Fibroblast of mammary gland (primary cell): ENCODE data around the gene PZP.

ENCODE experiments used
- DNase-seq: peaks from one replicate; pipeline ENCODE4 v3.0.0-alpha.2; 2010; ENCODE audit warnings: low read depth
- H3K4me3 ChIP-seq: 2 replicates; pipeline ENCODE4 v1.5.1; 2011; ENCODE audit warnings: low read depth, mild to moderate bottlenecking, low read length, moderate library complexity; ENCODE audit not compliant: control insufficient read depth
- TF ChIP-seq, protein P1 (sequence below): conservative IDR thresholded peaks from 2 replicates; pipeline ENCODE4 v1.5.1; 2011; ENCODE audit warnings: low read depth, low read length, inconsistent platforms; ENCODE audit not compliant: control insufficient read depth, insufficient read depth

Gene PZP

GRCh38 chr12:9120487-9121184 lies 87.6 kb downstream of the PZP start:
- TF ChIP-seq, protein P1, sequence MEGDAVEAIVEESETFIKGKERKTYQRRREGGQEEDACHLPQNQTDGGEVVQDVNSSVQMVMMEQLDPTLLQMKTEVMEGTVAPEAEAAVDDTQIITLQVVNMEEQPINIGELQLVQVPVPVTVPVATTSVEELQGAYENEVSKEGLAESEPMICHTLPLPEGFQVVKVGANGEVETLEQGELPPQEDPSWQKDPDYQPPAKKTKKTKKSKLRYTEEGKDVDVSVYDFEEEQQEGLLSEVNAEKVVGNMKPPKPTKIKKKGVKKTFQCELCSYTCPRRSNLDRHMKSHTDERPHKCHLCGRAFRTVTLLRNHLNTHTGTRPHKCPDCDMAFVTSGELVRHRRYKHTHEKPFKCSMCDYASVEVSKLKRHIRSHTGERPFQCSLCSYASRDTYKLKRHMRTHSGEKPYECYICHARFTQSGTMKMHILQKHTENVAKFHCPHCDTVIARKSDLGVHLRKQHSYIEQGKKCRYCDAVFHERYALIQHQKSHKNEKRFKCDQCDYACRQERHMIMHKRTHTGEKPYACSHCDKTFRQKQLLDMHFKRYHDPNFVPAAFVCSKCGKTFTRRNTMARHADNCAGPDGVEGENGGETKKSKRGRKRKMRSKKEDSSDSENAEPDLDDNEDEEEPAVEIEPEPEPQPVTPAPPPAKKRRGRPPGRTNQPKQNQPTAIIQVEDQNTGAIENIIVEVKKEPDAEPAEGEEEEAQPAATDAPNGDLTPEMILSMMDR = no peak
- H3K4me3 ChIP-seq = no peak overlapping the region
- DNase-seq = no peak

DNA sequence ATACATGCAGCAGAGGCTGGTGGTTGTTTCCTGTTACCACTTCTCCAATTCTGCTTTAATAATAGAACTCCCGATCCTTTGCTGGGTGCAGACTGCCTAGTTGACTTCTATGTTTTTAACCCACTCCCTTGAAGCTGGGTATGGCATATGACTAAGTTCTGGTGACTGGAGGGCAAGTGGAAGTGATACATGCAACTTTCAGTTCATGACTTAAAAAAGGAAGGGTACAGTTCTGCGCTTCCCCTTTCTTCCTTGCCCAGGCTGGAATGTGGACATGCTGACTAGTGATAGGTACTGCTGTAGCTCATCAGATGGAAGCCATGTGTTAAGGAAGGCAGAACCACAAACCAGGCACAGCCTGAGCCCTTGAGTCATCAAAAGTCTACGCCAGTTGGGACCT lies 90.0 kb downstream of the PZP start:
- DNase-seq = peak; percentile 13
- no peak overlapping the region for H3K4me3 ChIP-seq
- TF ChIP-seq, protein P1 = no peak

DNA sequence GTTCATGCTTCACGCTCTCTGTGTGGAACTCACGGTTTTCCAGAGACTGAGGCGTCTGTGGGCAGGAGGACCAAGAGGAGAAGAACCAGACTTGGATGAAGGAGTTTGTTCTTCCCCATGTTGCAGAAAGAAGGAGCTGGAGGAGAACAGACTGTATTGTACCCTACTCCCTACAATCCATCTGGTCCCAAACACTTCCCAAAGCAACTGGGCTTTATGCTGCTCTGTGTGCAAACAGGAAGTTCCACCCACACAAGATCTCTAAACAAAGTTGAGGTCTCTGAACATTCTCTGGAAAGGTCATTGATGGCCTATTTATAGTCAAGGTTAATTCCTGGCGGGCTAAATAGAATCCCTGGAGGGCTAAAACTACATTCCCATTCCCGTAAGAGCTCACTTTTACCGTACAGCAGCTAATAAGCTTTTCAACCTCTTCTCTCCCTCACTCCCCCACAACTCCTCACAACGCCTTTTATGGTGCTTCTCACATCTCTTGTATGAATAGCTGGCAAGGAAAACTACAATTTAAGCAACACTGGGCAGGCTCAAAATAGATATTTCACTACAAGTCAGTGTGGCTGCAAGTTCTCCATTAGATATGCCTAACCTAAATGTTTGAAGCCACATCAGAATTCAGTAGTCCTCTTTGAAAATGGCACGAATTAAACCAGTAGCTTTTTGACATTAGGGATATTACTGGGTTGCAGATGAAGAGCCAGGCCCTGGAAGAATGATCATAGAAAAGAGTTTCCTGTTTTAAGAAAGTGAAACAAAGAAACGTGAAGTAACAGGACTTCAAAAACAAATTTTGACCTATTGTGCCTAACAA lies 92.2 kb downstream of the PZP start, which contains the start of gene A2M:
Gene A2M, minus strand, starts transcription at position 189 of the 829 bp plus-strand sequence. Its CDS starts 70 bp downstream, at position 119.
- TF ChIP-seq, protein P1 = no peak

GRCh38 chr12:9114946-9115345 lies 93.2 kb downstream of the PZP start:
- no peak for DNase-seq
- TF ChIP-seq, protein P1 = no peak
- H3K4me3 ChIP-seq = no peak overlapping the region

More for the DNA sequence above, 92.2 kb downstream of the PZP start, which contains the start of gene A2M:
- H3K4me3 ChIP-seq = peak within 1 kb of the TSS; percentile 6
- peak; percentile 73 for DNase-seq

GRCh38 chr12:9113987-9114309 lies 94.2 kb downstream of the PZP start:
- DNase-seq = no peak
- TF ChIP-seq, protein P1 = no peak
- H3K4me3 ChIP-seq = no peak overlapping the region

GRCh38 chr12:9113296-9113986 lies 94.8 kb downstream of the PZP start:
- DNase-seq = no peak
- TF ChIP-seq, protein P1 = no peak
- no peak overlapping the region for H3K4me3 ChIP-seq
